ENCODE measurements around the gene FBXL16.
"Not testable (repeated sequence)": the region's sequence is repeated elsewhere in the genome, so short reads cannot be mapped to it uniquely, and the experiment has no call there.

FBXL16 gene, protein sequence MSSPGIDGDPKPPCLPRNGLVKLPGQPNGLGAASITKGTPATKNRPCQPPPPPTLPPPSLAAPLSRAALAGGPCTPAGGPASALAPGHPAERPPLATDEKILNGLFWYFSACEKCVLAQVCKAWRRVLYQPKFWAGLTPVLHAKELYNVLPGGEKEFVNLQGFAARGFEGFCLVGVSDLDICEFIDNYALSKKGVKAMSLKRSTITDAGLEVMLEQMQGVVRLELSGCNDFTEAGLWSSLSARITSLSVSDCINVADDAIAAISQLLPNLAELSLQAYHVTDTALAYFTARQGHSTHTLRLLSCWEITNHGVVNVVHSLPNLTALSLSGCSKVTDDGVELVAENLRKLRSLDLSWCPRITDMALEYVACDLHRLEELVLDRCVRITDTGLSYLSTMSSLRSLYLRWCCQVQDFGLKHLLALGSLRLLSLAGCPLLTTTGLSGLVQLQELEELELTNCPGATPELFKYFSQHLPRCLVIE

DNA sequence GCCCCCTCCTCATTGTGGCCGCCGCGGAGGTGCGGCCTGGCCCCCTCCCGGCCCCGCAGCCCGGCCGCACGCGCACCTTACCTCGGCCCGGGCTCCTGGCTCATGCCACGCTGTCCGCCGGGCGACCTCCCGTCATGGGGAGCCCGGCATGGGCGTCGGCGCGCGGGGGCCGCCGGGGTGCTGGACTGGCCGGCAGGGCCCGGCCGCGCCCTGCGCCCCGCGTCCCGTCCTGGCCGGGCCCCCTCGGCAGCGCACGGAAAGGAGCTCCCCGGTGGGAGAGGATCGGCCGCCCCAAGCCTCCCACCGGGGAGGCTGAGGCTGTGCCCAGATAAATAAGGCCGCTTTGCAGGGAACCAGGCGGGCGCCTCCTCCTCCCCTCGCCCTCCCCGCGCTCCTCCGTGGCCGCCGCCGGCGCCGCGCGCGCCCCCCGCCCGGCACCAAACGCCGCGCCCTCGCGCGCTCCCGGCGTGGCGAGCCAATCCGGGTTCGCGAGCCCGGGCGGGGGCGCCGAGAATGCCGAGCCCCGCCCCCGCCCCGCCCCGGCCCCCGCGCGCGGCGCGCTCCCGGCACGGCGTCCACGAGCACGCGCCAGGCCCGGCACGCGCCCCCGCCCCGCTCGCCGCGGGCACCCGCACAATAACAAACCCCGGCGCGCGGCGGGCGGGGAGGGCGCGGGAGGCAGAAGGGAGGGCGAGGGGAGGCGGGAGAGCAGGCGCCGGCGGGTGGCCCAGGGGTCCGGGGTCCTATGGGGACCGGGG, at the start of gene FBXL16:
TSS of gene FBXL16 (minus strand) at position 371 of the 758 bp plus-strand sequence. CDS start 8,396 bp downstream, outside the sequence.
- DNase-seq: no peak

DNA sequence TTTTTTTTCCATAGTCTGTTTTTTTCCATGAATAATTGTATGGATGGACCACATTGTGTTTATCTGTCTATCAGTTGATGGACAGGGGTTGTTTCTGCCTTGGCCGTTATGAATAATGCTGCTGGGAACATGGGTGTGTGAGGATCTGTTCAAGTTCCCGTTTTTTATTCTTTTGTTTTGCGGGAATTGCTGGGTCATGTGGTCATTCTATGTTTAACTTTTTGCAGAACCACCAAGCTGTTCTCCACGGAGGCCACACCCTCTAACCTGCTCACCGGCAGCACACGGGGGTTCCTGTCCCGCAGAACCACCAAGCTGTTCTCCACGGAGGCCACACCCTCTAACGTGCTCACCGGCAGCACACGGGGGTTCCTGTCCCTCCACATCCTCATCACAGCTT, 49.1 kb upstream of the FBXL16 start:
- DNase-seq: no peak

DNA sequence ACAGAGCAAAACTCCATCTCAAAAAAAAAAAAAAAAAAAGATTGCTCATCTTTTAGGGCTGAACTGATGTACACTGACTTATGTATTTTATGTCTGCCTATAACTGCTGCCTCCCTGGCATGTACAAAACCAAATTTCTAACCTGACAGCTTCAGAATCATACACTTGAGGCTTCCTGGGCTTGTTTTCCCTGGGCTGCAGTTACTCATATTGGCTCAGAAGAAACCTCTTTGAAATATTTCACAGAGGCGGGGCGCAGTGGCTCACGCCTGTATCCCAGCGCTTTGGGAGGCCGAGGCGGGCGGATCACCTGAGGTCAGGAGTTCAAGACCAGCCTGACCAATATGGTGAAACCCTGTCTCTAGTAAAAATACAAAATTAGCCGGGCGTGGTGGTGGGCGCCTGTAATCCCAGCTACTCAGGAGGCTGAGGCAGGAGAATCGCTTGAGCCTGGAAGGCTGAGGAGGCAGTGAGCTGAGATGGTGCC, 48.6 kb upstream of the FBXL16 start:
- DNase-seq: not testable (repeated sequence)

DNA sequence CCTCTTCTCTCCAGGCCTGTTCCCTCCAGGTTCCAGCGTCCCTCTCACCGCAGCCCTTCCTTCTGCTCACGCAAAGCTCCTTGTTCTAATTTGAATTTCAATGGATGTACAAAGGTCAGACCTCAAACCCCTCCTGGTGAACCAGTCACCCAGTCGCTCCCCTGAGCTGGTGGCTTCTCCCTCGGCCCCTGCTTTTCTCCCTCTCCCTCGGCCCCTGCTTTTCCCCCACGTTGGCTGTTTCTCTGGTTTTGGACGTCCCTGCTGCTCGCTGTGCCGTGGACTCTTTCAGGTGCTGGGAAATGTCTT, 46.4 kb upstream of the FBXL16 start:
- no peak for DNase-seq

DNA sequence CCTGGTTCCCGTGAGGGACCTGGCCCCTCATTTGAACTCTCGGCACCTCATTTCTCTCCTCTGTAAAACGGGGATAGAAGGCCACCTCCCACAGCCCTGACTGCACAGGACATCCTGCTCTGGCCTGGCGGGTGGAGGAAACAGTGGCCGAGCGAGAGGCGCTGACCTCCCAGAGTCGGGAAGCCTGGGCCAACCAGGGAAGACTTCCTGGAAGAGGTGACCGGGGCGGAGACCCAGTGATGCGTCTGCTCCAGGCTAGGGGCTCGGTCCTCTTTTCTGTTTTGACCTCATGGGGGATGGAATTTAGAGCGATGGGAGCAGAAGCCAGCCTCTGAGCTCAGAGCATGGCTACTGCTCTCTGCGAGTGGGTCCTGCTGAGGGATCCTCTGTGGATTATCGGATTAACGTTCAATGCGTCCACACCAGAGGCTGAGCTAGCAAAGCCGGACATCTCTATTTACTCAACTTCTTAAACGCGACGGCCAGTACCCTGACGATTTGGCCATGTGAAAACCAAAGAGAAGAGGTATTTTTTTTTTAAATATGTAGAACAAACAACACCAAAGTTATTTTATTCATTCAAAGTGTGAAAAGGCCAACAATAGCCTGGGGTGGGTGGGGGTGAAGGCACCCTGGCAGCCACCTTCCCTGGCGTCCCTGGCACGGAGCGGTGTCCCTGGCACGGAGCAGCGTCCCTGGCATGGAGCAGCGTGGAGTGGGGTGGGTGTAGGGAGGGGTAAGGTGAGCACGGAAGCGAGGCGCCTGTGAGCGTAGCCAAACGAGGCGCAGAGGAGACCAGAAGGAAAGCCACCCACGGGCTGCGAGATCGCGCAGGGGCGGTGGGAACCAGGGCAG, 45.8 kb upstream of the FBXL16 start:
- DNase-seq: no peak

DNA sequence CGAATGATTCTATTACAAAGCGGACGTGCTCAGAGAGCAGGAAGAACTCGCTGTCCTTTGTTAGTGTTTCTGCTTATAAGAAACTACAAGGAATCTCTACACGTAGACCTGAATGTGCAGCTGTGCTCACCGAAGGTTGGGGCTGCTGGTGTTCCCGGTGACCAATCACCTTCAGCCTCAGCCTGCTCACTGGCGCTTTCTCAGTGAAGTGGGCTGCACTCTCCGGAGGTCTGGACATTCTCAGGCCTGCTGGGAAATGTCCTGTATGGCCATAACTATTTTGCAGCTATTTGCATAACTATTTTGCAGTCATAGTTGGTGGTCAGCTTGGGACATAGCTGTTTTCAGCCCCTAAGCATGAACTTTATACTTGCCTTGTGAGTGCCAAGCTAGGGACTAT, 44.9 kb upstream of the FBXL16 start:
- DNase-seq: no peak

DNA sequence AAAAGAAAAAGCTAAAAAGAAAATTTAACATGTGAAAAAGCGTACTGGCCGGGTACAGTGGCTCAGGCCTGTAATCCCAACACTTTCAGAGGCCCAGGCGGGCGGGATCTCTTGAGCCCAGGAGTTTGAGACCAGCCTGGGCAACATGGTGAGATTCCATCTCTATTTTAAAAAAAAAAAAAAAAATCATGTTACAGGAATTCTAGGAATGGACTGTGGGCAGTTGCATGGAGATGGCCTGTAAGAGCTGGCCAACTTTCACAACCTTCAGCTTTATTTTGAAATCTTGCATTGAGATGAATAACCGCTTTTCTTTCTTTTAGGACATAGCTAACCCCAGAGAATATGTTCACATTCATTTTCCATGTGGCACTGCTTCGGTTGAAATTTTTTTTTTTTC, 43.4 kb upstream of the FBXL16 start:
- no peak for DNase-seq

DNA sequence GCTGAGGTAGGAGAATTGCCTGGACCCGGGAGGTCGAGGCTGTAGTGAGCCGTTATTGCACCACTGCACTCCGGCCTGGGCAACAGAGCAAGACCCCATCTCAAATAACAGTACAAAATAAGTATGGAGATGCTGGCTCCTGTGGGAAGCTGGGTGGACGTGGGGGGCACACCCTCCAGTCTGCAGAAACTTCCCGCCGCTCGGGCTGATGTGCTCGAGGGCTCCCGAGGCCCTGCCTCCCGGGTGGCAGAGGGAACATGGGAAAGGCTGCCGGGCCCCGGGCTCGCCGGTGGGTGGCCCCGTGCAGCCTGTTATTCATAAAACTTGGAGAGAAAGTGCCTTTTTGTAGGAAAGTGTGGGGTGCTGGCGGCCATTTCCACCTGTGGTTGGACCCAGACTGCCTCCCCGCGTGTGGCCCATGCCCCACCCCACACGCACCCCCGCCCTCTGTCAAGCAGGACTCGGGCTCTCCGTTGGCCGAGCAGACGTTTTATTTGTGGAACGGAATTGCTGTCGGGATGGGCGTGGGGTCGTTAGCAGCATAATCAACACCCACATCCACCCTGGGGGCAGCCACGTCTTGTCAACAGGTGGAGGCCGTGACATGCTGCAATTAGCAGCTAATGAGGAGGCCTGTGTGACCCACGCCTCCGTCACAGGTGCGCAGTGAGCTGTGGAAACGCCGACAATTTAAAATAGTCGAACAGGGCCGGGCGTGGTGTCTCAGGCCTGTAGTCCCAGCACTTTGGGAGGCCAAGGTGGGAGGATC, 42.6 kb upstream of the FBXL16 start:
- DNase-seq: no peak

DNA sequence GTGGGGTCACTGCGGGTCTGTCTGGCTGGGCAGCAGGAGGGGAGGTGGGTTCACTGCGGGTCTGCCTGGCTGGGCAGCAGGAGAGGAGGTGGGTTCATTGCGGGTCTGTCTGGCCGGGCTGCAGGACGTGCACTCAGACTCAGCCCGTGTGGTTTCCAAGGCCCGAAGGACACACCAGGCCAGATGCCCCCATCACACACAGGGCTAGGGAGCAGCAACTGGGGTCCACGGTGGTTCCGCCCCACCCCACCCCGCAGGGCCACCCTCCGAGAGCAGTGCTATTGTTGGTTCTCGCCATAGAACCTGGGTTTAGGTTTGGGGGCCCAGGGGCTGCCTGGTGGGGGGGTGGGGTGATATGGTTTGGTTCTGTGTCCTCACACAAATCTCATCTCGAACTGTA, 41.0 kb upstream of the FBXL16 start:
- no peak for DNase-seq

DNA sequence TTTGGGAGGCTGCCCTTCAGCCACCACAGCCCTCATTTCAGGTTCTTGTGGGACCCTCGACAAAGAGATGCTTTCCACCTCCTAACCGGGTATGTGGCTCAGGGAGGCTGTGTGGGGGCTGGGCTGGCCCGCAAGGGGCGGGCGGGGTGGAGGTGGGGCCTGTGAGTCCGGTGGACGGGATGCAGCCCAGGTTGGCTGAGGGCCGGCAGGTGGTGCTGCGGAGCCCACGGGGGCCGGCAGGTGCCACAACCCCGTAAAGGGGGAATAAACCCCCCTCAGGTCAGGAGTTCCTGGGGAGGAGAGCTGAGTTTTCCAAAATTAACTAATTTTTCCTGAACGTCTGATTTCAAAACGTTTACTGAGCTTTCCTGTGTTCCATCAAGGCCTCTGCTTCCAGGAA, 40.1 kb upstream of the FBXL16 start:
- peak; percentile 39 for DNase-seq

DNA sequence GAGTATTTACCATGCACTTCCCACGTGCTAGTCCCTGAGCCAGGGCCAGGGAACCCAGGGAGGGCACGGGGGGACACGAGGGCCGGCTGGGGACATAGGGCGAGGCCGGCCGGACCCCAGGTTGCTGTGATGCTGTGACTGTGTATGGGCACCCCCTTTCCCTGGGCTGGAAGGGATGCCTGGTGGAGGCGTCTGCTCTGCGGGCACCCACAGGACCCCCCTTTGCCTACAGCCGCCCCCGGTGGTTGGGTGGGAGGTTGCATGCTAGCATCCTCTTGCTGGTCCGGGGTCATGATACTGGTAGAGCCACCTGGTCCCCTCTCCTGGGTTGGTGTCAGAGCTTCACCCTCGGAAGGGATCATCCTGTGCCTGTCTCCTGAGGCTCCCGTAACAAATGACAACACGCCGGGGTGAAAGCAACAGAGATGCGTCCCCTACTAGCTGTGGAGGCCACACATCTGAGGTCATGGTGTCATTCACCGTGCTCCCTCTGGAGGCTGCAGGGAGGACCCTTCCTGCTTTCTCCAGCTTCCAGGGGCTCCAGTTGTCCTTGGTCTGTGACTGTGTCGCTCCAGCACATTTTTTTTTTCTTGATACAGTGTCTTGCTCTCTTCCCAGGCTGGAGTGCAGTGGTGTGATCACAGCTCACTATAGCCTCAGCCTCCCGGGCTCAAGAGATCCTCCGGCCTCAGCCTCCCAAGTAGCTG, 38.3 kb upstream of the FBXL16 start:
- peak; percentile 40 for DNase-seq

DNA sequence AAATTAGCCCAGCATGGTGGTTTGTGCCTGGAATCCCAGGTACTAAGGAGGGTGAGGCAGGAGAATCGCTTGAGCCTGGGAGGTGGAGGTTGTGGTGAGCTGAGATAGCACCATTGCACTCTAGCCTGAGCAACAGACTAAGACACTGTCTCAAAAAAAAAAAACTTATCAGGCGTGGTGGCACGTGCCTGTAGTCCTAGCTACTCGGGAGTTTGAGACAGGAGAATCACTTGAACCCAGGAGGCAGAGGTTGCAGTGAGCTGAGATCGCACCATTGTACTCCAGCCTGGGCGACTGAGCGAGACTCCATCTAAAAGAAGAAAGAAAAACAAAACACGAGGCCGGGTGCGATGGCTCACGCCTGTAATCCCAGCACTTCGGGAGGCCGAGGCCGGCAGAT, 37.3 kb upstream of the FBXL16 start:
- DNase-seq: not testable (repeated sequence)

DNA sequence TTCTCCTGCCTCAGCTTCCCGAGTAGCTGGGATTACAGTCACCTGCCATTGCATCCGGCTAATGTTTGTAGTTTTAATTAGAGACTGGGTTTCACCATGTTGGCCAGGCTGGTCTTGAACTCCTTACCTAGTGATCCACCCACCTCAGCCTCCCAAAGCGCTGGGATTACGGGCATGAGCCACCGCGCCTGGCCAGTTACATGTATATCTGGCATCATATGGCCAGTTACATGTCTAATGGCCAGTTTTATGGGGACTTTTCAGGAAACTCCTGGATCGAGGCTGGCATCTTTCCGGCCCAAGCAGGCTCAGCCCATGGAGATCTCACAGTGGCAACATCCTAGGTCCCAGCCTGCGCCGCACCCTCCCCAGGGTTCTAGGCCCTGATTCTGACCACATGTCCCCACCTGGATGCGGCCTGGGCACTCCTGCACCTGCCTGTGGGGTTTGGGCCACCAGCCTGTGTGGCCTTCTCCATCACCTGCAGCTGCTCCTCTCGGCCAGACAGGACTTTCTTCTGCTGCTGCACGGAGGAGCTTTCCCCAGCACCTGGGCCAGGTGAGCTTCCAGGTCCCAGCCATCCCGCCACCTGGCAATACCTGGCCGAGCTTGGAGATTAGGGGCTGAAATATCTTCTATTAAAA, 36.5 kb upstream of the FBXL16 start:
- DNase-seq: no peak

DNA sequence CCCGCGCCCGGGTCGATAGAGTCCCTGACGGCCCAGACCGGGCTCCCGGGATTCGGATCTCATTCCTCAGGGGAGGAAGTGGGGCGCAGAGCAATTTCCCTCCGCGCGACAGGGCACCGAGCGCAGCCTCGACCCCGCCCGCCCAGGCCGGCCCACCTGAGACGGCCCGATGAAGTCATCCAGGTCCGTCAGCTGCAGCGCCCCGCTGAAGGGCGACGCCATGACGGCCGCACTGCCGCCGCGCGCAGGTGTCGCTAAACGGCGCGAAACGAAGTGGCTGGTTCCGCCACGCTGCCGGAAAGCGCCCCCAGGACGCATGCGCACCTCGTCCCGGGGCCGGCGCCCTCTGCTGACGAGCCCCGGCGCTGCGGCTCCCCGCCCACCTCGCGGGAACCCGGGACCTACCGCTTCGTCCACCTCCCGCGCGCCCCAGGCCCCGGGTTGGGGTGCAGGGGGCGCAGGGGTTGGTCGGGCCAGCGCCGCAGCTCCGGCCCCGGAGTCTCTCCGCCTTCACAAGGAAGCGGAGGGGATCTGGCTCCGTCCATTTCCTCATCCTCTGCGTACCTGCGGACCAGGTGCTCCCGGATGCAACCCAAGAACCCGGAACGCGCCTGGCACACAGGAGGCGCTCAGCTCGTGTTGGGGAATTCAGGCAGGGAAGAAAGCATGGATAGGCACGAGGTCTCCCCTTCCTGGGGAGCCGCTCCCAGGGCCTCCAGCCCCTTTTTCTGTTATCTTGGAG, 35.3 kb upstream of the FBXL16 start, which contains the start of gene CIAO3:
TSS of gene CIAO3 (minus strand) at position 234 of the 742 bp plus-strand sequence. CDS start at position 222, 12 bp downstream.
- peak; percentile 95 for DNase-seq

DNA sequence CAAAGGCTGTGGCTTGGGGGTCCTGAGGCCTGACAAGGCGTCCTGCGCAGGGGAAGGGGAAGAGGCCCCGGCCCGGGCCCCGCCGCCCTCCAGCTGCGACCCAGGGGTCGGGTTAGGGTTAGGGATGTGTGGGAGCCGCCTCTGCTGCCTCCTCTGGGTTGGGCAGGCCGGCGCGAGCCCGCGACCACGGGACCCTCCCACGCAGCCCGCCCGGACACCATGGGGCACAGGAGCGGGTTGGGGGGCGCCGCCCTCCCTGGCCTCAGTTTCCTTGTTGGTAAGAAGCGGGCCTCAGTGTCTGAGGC, 34.8 kb upstream of the FBXL16 start:
- no peak for DNase-seq

DNA sequence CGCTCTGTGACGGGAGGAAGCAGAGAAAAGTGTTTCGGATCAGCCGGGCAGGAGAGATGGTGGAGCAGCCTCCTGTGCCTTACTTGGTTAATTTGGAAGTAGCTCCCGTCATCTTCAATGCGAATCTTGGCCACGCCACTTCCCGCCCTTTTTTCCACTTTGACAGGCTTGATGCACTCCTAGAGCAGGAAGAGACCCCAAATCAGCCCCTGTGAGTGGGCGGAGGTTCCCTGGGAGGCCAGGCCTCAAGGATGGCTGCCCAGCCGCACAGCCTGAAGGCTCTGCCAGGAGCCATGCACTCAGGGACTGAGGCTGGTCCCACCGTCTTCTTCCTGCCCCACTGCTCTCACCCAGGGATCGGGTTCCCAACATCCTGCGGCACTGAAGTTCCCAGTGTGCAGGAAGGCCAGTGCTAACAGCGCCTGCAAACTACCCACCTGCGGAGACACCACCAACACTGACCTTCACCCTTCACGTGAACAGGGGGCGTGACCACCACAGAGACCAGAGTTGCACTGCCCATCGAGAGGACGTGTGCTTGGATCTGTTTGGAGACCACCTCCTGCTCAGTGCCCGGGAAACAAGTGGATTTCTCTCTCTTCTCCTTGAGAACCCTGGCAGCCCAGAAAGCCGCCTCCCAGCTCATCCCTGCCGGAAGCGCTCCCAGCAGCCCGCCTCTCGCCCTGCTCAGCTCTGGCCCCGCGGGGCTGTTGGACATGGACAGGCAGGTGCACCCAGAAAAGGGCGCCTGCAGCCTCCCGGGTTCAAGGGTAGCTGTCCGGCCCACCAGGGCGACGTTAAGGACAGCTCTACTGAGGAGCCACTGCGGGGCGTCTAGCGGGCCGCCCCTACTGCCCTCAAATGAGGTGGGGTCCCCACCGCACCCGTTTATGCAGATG, 34.2 kb upstream of the FBXL16 start:
- no peak for DNase-seq

DNA sequence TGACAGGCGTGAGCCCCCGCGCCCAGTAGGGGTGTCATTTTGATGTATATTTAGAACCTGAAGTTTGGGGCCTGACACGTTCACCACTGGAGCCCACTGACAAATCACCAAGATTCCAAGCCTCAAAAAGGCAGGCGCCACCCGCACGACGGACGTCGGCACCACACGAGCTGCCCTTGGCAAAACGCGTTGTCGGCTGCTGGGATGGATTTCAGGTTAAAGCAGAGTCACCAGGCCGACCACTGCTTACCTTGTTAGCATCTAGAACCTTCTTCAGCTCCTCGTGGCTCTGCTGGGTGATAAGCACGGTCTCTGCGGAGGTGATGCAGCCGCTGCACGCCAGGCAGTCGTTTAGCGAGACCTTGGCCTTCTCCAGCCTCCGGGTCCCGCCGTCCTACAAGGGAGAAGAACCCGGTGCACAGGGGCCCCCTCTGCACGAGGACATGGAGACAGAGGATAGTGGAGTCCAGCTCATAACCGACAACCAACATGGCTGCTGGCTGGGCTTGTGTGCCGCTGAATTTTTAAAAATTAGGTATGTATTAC, 31.4 kb upstream of the FBXL16 start:
- no peak for DNase-seq

DNA sequence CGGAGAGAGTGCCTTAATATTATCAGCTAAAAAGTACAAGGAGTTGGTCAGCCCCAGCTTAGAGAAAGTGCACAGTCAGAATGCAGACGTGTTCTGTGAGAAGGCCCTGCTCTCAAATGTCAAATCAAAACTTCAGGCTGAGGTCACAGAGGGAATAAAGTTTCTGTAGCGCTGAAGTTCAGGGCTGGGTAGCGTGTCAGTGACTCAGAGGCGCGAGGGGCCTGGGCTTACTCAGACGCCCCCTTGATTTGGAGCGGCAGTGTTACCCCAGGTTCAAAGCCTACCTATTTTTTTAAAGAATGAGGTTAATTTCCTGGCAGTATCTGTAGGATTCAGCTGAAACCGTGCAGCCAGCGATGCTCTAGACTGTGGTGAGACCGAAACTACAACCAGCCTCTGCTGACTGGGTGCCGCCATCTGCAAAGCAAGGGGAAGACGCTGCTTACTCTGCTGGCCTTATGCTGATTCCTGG, 30.4 kb upstream of the FBXL16 start:
- DNase-seq: peak; percentile 84
